Right lobe of liver (tissue), 6 donors: Measurements from ENCODE around the gene ALKBH8. TPM values are rescaled to one million over a fixed set of nuclear protein-coding genes. Genes with fewer than 3 reads are reported as not detected.
"Not testable (repeated sequence)": the region's sequence is repeated elsewhere in the genome, so short reads cannot be mapped to it uniquely, and the experiment has no call there.

Source experiments
- ATAC-seq, 4 donors: fragments of 200-7000 bp; cut with Tn5 transposase; one replicate each; pipeline ENCODE4 v1.9.1; 2020; ENCODE audit warnings: mild to moderate bottlenecking in 4 of 4, moderate library complexity in 4 of 4
- DNase-seq, 3 donors: peaks; one replicate each; pipeline ENCODE4 v3.0.0-alpha.2; 2020
- H3K27ac ChIP-seq, 3 donors: fragments of 200-600 bp; one replicate each; pipeline ENCODE4 v1.8.0; 2022
- H3K27me3 ChIP-seq, 2 donors: fragments of 200-600 bp; one replicate each; pipeline ENCODE4 v1.8.0; 2022
- H3K36me3 ChIP-seq, 4 donors: fragments of 200-600 bp; sonication (generic) in 1 of 4; one replicate each; pipeline versions ENCODE4 v1.5.1 to v1.8.0; 2017 to 2022; ENCODE audit warnings: control low read depth in 1 of 4
- H3K4me1 ChIP-seq, 4 donors: fragments of 200-600 bp; sonication (generic) in 1 of 4; one replicate each; pipeline versions ENCODE4 v1.5.1 to v1.8.0; 2017 to 2022; ENCODE audit warnings: control low read depth in 1 of 4
- H3K4me3 ChIP-seq, 3 donors: fragments of 200-600 bp; one replicate each; pipeline ENCODE4 v1.8.0; 2022
- H3K9me3 ChIP-seq, 4 donors: fragments of 200-600 bp; sonication (generic) in 1 of 4; one replicate each; pipeline versions ENCODE4 v1.5.1 to v1.8.0; 2017 to 2022; ENCODE audit warnings: control low read depth in 1 of 4
- CTCF ChIP-seq, 4 donors: fragments of 200-600 bp in 3 of 4; fragments of 450-650 bp in 1 of 4; IDR thresholded peaks; one replicate each; pipeline versions ENCODE4 v1.5.1 to v1.8.0; 2016 to 2022; ENCODE audit warnings: antibody characterized with exemption in 4 of 4, mild to moderate bottlenecking in 2 of 4
- POLR2A ChIP-seq: fragments of 450-650 bp; IDR thresholded peaks from one replicate; pipeline ENCODE4 v1.6.1; 2017; ENCODE audit warnings: antibody characterized with exemption, mild to moderate bottlenecking
- WGBS: methylation state at CpG from one replicate; pipeline ENCODE4 v1.1.6; 2018; ENCODE audit warnings: low coverage, low lambda C conversion rate; ENCODE audit not compliant: insufficient coverage; ENCODE audit errors: missing lambda C conversion rate; 5-methylcytosine and 5-hydroxymethylcytosine counted together
- intact Hi-C, 2 donors: fragments of 100-400 bp; cut with DNase I; formaldehyde crosslinking; loops; one replicate each; pipeline versions ENCODE4 v1.11.2 to v1.14.1; 2022
- total RNA-seq, 6 experiments: library from RNA; depleted of rRNA in 2 of 6; stranded (reverse); fragments of >200 nt in 2 of 6; fragmentation: NEBNext Ultra II Directional in 3 of 6; extraction: Animal tissue kit (Norgen Biotek cat#: 25700) in 3 of 6; gene quantifications; one replicate each; pipeline versions ENCODE4 v1.1.0 to v1.2.4, GENCODE V29; 2016 to 2023
- donor health status: DM: no; HTN: yes; CAD: no.
- donor health status: DM: no; HTN: no; CAD: no.
- donor health status: DM: no; HTN: no; CAD: no.
- donor health status: DM: no; HTN: yes; CAD: no.
- donor health status: DM: no; HTN: yes; CAD: no.

The ALKBH8 gene
- total RNA-seq, 6 experiments from 2014 or later: 2.5 to 4.3 (median 3.1) TPM

DNA sequence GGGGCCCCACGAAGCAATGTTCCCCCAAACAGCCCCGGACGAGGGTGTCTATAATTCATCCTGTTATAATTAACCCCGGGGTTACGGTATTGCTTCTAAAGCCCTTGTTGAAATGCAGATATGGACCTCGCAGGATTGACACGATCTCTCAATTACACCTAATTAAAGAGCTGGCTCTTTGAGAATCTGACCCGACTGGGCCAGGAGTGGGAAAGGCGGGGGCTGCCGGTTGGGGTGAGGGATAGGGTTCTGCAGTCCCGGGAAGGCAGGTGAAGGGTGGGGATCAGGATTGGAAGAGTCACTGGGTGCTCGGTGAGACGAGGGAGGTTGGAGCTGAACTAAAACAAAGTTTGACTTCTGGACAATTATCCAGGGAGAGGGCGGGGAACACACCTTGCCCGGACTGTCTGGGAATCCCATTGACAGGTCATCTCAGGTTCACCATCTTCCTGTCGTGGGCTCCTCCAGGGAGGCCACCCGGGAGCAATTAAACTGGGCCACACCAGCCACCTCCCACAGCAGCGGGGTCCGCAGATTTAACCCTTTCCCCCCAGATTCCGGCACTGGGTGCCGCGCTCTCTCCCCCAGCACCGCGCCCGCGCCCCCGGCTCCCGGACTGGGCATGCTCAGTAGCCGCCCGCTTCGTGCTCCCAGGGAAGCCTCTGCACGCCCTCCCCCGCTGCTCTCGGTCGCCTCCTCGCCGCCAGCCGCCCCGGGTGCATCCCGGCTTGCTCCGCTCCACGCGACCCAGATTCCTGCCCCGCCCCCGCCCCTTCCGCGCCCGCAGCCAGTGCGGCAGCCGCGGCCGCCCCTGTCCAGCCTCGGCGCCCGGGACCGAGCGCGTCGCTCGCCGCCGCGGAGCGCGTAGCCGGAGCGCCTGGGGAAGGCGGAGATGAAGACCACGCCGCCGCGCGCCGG is 25.2 kb upstream of the ALKBH8 start, which contains the start of gene ELMOD1:
TSS of gene ELMOD1 (plus strand) at position 688 of the 918 bp plus-strand sequence. CDS start 27,043 bp downstream, outside the sequence.
- peak; percentile 73 to 86 (median 80) for DNase-seq
- Histone ChIP-seq H3K27me3 (no peaks in the 10 kb centered on the region), H3K4me1 (peaks cover 0 to 5% (median 0%) of the 10 kb centered on the region in 4 donors)

GRCh38 chr11:107587306-107587979 is 21.9 kb upstream of the ALKBH8 start:
- intact Hi-C loops: loop anchor here in 1 of 2 donors (10.0 kb wide), 1 partner anchor 97 kb away; no protein-coding TSS in a partner anchor
- WGBS: 57% methylated on average over 5 of the region's 5 CpGs

More for the DNA sequence above, 25.2 kb upstream of the ALKBH8 start, which contains the start of gene ELMOD1:
- H3K4me3 ChIP-seq: peak within 1 kb of the TSS; percentile 47 to 68 (median 57)
- 2% methylated on average over 37 of the region's 74 CpGs for WGBS
- no peaks in the 10 kb centered on the region for H3K9me3 ChIP-seq
- H3K27ac ChIP-seq: no peak within 1 kb of the TSS
- no peak for TF ChIP-seq POLR2A
- TF ChIP-seq CTCF (IDR thresholded peaks at IDR 0.05): peak in 2 of 4 donors; percentile 10 to 27
- H3K36me3 ChIP-seq: no peaks in the 10 kb centered on the region
- ATAC-seq: peak; percentile 90 to 94 (median 92)
- intact Hi-C loops: no loop called here

DNA sequence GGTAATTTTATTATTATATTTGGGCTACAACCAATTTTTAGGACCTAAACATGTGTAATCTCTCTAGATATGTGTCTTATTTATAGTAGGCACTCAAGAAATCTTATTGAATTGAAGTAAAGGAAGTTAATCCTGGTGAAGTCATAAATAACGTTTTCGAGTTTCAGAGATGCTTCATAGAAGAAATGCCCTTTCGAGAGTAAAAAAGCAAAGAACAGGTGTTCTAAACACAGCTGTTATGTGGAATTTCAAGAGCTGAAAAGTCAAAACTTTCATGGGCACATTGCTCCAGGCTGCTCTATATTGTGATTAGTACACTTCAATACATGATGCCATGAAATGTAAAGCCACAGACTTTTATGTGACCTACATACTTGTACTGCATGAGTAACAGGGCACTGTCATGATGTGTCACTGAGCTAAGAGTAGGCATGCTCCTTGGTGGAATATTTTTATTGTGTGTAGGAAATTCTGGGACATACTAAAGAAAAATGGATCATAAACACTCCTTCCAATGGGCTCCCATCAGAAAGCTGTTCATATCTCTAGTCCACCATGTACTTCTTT is 18.2 kb upstream of the ALKBH8 start:
- H3K4me3 ChIP-seq: no peak overlapping the region
- 49% methylated on average over 3 of the region's 3 CpGs for WGBS
- H3K9me3 ChIP-seq: no peaks in the 10 kb centered on the region
- H3K27me3 ChIP-seq: peaks cover 0 to 7% of the 10 kb centered on the region in 2 donors
- no peak overlapping the region for H3K27ac ChIP-seq
- TF ChIP-seq CTCF (IDR thresholded peaks at IDR 0.05) (no peak), POLR2A (no peak)
- intact Hi-C loops: loop anchor here in 1 of 2 donors (10.0 kb wide), 1 partner anchor 101 kb away; no protein-coding TSS in a partner anchor
- ATAC-seq: no peak
- no peaks in the 10 kb centered on the region for H3K36me3 ChIP-seq
- DNase-seq: no peak
- no peaks in the 10 kb centered on the region for H3K4me1 ChIP-seq

More at GRCh38 chr11:107587306-107587979, 21.9 kb upstream of the ALKBH8 start:
- H3K4me1 ChIP-seq: peaks cover 0 to 5% (median 0%) of the 10 kb centered on the region in 4 donors
- ATAC-seq (no peak), DNase-seq (no peak)
- peaks cover 0 to 7% of the 10 kb centered on the region in 2 donors for H3K27me3 ChIP-seq
- TF ChIP-seq POLR2A (no peak), CTCF (IDR thresholded peaks at IDR 0.05) (no peak)
- H3K9me3 ChIP-seq: no peaks in the 10 kb centered on the region
- H3K27ac ChIP-seq: no peak overlapping the region
- H3K36me3 ChIP-seq: no peaks in the 10 kb centered on the region
- H3K4me3 ChIP-seq: no peak overlapping the region

DNA sequence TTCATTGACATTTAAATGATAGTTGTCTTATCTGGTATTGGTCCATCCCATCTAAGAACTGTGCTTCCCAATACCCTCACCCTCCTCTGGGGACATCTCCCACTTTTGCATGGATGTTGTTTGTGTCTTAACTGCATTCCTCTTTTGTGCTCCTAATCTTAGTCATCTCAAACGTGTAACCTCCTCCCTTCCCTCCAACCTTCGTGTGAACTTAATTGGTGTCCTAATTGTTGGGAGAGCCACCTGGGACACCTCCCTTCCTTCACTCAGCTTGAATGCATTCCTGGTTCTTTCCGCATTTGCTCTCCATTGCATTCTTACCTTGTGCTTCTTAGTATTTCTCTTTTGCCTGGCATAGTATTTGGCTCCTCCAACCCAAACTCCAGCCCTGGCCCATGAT is 15.6 kb upstream of the ALKBH8 start:
- DNase-seq (no peak), ATAC-seq (no peak)
- Histone ChIP-seq H3K27me3 (peaks cover 0 to 7% of the 10 kb centered on the region in 2 donors), H3K9me3 (no peaks in the 10 kb centered on the region), H3K4me3 (no peak overlapping the region), H3K36me3 (no peaks in the 10 kb centered on the region), H3K27ac (no peak overlapping the region), H3K4me1 (no peaks in the 10 kb centered on the region)
- no peak for TF ChIP-seq POLR2A
- TF ChIP-seq CTCF (IDR thresholded peaks at IDR 0.05): no peak
- WGBS: 38% methylated on average over 3 of the region's 3 CpGs
- intact Hi-C loops: loop anchor here in 1 of 2 donors (10.0 kb wide), 1 partner anchor 104 kb away; no protein-coding TSS in a partner anchor

- ATAC-seq, H3K27ac ChIP-seq, H3K9me3 ChIP-seq, H3K27me3 ChIP-seq, H3K36me3 ChIP-seq, DNase-seq, H3K4me3 ChIP-seq, H3K4me1 ChIP-seq: not testable (repeated sequence)
- intact Hi-C loops: loop anchor here in 1 of 2 donors (10.0 kb wide), 1 partner anchor 116 kb away; no protein-coding TSS in a partner anchor
- 94% methylated on average over 2 of the region's 2 CpGs for WGBS
Measured at GRCh38 chr11:107579169-107579568, 13.6 kb upstream of the ALKBH8 start.
